A549 treated with ZK216348 at 1 μM for 4 hours (cell line): ENCODE results near the gene CSF2. TPM values are rescaled to one million over a fixed set of nuclear protein-coding genes. Genes with fewer than 3 reads are reported as not detected.

Source experiments
- total RNA-seq: library from RNA; stranded (reverse); fragments of 200-300 nt; extraction: Qiagen RNA extraction; gene quantifications from 5 replicates; pipeline ENCODE4 v1.2.3, GENCODE V29; 2022; ENCODE audit warnings: low read depth

Gene CSF2
- total RNA-seq: 0.20 to 0.56 TPM (median 0.36 TPM) in 3 of 5 replicates, not detected in the others

DNA sequence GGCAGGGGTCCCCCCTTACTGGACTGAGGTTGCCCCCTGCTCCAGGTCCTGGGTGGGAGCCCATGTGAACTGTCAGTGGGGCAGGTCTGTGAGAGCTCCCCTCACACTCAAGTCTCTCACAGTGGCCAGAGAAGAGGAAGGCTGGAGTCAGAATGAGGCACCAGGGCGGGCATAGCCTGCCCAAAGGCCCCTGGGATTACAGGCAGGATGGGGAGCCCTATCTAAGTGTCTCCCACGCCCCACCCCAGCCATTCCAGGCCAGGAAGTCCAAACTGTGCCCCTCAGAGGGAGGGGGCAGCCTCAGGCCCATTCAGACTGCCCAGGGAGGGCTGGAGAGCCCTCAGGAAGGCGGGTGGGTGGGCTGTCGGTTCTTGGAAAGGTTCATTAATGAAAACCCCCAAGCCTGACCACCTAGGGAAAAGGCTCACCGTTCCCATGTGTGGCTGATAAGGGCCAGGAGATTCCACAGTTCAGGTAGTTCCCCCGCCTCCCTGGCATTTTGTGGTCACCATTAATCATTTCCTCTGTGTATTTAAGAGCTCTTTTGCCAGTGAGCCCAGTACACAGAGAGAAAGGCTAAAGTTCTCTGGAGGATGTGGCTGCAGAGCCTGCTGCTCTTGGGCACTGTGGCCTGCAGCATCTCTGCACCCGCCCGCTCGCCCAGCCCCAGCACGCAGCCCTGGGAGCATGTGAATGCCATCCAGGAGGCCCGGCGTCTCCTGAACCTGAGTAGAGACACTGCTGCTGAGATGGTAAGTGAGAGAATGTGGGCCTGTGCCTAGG, at the start of gene CSF2:
CSF2 (plus strand) TSS at position 559 of the 783 bp plus-strand sequence; CDS start at position 594, 35 bp downstream.

GRCh38 chr5:132060501-132061161, 13.0 kb upstream of the CSF2 start, which contains the start of gene IL3:
Gene IL3, plus strand, starts transcription at chr5:132060655. Its CDS starts 52 bp downstream, at chr5:132060707.

Other genes with a start within 250 kb of the CSF2 start
- gene MEIKIN, start 128.1 kb upstream of the CSF2 start, total RNA-seq: not detected in 5 replicates
- gene ACSL6, start 62.1 kb upstream of the CSF2 start, total RNA-seq: 0.06 TPM in 1 of 5 replicates, not detected in the others
- not detected in 5 replicates for gene IL3, start 13.1 kb upstream of the CSF2 start, total RNA-seq
- 40.8 to 52.0 TPM (median 44.3 TPM) in 5 replicates for gene P4HA2, start 154.1 kb downstream of the CSF2 start, total RNA-seq
- gene PDLIM4, start 183.9 kb downstream of the CSF2 start, total RNA-seq: 0.47 to 1.2 TPM (median 0.63 TPM) in 5 replicates
- 2.9 to 5.7 TPM (median 4.5 TPM) in 5 replicates for gene SLC22A4, start 220.6 kb downstream of the CSF2 start, total RNA-seq